Measurements from ENCODE around the gene SPTLC2.

DNA sequence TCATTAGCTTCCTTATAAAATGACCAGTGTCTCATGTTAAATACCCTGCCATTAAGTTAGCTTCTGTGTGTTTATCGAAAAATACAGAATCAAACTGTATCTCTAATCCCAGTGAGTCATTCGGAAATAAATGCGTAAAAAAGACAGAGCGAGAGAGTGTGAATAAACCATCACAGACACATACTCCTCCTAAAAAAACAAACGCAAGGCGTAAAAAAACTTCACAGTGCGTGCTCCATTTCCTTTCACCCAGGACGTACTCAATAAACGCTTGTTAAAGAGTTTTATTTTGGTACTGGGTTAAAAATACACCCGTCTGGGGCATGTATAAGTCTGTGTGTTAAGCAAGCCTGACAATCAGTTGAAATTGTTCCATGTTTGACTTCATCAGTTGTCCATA lies 59.0 kb downstream of the SPTLC2 start:
- TF ChIP-seq, protein P1, sequence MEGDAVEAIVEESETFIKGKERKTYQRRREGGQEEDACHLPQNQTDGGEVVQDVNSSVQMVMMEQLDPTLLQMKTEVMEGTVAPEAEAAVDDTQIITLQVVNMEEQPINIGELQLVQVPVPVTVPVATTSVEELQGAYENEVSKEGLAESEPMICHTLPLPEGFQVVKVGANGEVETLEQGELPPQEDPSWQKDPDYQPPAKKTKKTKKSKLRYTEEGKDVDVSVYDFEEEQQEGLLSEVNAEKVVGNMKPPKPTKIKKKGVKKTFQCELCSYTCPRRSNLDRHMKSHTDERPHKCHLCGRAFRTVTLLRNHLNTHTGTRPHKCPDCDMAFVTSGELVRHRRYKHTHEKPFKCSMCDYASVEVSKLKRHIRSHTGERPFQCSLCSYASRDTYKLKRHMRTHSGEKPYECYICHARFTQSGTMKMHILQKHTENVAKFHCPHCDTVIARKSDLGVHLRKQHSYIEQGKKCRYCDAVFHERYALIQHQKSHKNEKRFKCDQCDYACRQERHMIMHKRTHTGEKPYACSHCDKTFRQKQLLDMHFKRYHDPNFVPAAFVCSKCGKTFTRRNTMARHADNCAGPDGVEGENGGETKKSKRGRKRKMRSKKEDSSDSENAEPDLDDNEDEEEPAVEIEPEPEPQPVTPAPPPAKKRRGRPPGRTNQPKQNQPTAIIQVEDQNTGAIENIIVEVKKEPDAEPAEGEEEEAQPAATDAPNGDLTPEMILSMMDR (conservative IDR thresholded peaks at IDR 0.05): no peak
- no peak for TF ChIP-seq EZH2 (IDR thresholded peaks at IDR 0.05; ENCODE audit: low read depth)

Data from PC-9 (cell line).